Stomach smooth muscle (tissue), 2 donors: ENCODE measurements around the gene HUWE1.

Source experiments
- H3K27ac ChIP-seq: one replicate; pipeline ENCODE4 v1.7.0; 2013; ENCODE audit warnings: mild to moderate bottlenecking, low read length, inconsistent platforms
- H3K27me3 ChIP-seq, 2 donors: one replicate each; pipeline ENCODE4 v1.7.0; 2013; ENCODE audit warnings: low read length in 2 of 2; ENCODE audit not compliant: insufficient read depth in 2 of 2, control insufficient read depth in 1 of 2
- H3K36me3 ChIP-seq, 2 donors: one replicate each; pipeline ENCODE4 v1.7.0; 2013; ENCODE audit warnings: low read length in 2 of 2; ENCODE audit not compliant: control insufficient read depth in 2 of 2, insufficient read depth in 2 of 2
- H3K4me1 ChIP-seq: one replicate; pipeline ENCODE4 v1.7.0; 2013; ENCODE audit warnings: low read length; ENCODE audit not compliant: control insufficient read depth, insufficient read depth
- H3K4me3 ChIP-seq, 2 donors: one replicate each; pipeline ENCODE4 v1.7.0; 2013; ENCODE audit warnings: low read length in 2 of 2
- H3K9ac ChIP-seq, 2 donors: one replicate each; pipeline ENCODE4 v1.7.0; 2013; ENCODE audit warnings: low read length in 2 of 2, mild to moderate bottlenecking in 1 of 2
- H3K9me3 ChIP-seq, 2 donors: one replicate each; pipeline ENCODE4 v1.7.0; 2013; ENCODE audit warnings: low read length in 2 of 2; ENCODE audit not compliant: control insufficient read depth in 2 of 2
- donor health status: healthy.
- donor health status: Pancreatic carcinoma.

The HUWE1 gene

DNA sequence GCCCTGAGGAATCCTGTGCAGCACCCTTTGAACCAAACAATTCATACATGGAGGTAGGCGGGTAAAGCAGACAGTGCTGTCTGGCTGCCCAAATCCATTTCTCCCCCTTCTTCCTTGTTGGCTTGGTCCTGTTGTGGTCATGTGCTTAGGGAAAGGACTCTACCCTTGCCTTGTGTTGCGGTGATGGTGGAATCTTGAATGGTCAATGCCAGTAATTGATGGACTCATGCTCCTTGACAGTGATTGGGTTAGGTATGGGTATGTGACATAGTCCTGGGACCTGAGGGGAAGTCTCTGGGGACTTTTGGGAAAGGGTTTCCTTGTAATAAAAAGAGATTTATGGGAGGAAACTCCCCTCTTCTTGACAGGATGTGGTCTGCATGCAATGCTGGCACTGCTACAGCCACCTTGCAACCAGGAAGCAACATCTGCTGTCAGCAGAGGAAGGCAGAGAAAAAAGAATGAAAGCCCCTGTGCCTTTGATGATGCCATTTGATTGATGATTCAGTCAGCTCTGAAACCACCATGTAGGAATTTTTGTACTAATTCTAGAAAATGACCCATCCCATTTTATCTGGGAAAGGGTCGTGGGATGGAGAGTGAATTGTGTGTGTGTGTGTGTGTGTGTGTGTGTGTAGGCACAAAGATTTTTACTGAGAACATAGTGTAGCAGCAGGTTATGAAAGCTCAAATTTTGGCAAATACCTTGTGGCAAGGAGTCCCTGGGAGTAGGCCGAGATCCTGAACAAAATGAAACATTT is 30.0 kb upstream of the HUWE1 start:
- H3K27ac ChIP-seq: no peak overlapping the region
- no peak overlapping the region for H3K9ac ChIP-seq
- H3K4me1 ChIP-seq: no peaks in the 10 kb centered on the region
- no peak overlapping the region for H3K4me3 ChIP-seq
- H3K36me3 ChIP-seq: no peaks in the 10 kb centered on the region
- peaks cover 0 to 7% of the 10 kb centered on the region in 2 donors for H3K27me3 ChIP-seq
- no peaks in the 10 kb centered on the region for H3K9me3 ChIP-seq

DNA sequence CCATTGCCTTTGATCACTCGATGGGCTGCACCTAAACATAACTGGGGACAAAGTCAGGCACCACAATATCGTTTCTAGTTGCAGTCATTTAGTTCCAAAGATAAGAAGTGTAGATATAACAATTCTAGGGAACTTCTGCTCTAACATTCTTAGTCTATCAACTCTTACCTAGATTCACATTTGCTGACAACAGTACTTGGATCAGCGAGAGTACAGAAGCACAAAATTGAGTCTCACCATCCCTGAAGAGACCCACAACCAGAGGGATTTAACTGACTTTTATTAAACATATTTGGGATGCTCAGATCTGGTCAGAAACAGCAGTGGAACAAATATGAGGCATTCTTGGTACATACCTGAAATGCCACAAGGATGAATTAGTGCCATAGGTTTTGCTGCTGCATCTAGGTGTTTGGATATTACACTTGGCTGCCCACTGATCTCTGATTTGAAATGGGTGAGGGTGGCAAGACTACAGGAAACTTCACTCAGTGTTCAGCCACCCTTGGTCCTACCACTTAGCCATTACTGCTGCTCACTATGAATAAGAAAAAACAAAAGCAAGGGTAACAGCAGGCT is 28.9 kb upstream of the HUWE1 start:
- Histone ChIP-seq H3K9me3 (no peaks in the 10 kb centered on the region), H3K36me3 (no peaks in the 10 kb centered on the region), H3K9ac (no peak overlapping the region), H3K27ac (no peak overlapping the region), H3K27me3 (peaks cover 0 to 7% of the 10 kb centered on the region in 2 donors), H3K4me1 (no peaks in the 10 kb centered on the region), H3K4me3 (no peak overlapping the region)

DNA sequence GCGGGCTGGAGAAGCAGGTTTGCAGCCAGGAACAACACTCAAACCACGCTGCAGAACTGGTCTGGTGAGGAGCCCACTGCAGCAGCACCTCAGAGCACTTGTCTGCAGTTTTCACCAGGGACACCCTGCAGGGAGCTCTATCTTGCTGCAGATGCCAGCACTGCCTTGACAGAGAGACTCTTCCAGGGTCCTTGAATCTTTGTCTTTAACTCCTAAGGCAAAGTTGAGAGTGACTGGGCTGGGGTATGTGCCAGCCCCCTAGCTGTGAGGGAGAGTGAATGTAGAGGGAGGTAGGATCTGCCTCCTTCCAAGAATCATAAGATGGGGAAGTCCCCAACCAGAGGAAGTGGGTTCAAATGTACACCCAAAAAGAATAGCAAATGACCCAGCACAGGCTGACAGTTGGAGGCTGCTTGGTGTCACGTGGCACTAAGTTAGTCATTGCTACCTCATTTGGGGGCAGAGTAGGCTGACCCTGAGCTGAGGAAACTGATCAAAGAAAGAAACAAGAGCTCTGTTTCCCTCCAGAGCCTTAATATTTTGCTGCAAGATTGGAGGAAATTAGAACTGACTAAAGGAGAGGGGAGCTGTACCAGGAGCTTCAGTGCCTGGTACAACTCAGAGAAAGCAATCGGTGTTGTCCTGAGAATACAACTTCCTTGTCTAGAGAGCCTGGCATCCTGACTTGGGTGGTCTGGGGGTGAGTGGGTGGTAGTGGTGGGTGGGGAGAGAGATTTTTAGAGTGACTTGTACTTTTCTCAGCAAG is 28.2 kb upstream of the HUWE1 start:
- no peak overlapping the region for H3K27ac ChIP-seq
- no peak overlapping the region for H3K9ac ChIP-seq
- H3K4me3 ChIP-seq: no peak overlapping the region
- H3K9me3 ChIP-seq: no peaks in the 10 kb centered on the region
- peaks cover 0 to 7% of the 10 kb centered on the region in 2 donors for H3K27me3 ChIP-seq
- no peaks in the 10 kb centered on the region for H3K36me3 ChIP-seq
- H3K4me1 ChIP-seq: no peaks in the 10 kb centered on the region

DNA sequence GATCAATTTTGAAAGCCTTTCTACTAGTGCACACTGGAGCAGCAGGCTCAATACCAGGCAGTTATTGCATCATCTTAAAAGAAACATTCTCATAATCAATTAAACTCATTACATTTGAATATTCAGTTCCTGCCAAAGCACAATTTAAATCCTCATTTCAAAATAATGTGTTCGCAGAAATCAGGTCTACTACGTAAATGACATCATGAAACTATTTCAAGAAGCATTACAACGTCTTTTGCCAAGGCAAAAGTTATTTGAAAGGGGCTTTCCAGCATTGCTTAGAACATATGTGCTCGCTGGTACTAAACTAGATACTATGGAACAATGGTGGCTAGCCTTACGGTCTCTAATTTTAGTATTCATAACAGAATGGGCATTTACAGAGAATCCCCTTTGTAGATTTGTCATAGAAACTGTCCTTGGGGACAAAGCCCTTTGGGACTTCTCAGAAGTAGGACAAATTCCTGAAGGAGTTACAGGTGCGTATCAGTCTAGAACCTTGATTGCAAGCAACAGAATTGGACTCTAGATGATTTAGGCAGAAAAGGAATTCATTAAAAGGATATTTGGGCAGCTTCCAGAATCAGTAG is 27.6 kb upstream of the HUWE1 start:
- Histone ChIP-seq H3K4me3 (no peak overlapping the region), H3K9ac (no peak overlapping the region)

DNA sequence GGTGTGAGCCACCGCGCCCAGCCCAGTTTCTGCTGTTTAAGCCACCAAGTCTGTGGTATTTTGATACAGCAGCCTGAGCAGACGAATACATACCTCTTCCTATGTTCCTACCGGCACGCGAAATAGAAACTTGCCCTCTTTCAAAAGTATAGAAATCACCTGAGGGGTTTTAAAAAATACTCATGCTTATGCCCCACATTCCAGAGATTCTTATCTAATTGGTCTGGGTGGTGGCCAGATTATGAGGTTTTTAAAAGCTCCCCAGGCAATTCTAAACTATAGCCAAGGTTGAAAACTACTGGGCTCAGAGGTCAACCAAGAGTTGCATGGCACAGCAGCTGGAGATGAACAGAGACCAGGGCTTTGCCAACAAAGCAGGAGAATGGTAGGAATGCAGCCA is 24.9 kb upstream of the HUWE1 start:
- Histone ChIP-seq H3K4me1 (no peaks in the 10 kb centered on the region), H3K9ac (no peak overlapping the region), H3K9me3 (no peaks in the 10 kb centered on the region), H3K36me3 (no peaks in the 10 kb centered on the region), H3K27ac (no peak overlapping the region), H3K4me3 (no peak overlapping the region), H3K27me3 (peaks cover 0 to 7% of the 10 kb centered on the region in 2 donors)

More for the DNA sequence above, 27.6 kb upstream of the HUWE1 start:
- Histone ChIP-seq H3K36me3 (no peaks in the 10 kb centered on the region), H3K4me1 (no peaks in the 10 kb centered on the region), H3K27me3 (peaks cover 0 to 7% of the 10 kb centered on the region in 2 donors), H3K9me3 (no peaks in the 10 kb centered on the region), H3K27ac (no peak overlapping the region)

DNA sequence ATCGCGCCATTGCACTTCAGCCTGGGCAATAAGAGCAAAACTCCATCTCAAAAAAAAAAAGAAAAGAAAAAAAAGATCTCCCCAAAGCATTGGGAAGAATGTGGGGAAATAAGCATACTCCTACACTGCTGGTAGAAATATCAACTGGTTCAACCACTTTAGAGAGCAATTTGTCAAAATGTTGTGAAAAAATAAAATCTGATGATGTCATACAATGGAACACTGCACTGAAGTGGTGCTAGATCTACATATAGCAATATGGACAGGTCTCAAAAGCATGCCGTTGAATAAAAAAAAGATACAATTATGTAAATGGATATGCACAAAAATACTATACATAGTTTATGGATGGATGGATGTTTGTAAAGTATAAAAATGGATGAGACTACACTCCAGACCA is 18.3 kb upstream of the HUWE1 start:
- H3K9ac ChIP-seq: no peak overlapping the region

DNA sequence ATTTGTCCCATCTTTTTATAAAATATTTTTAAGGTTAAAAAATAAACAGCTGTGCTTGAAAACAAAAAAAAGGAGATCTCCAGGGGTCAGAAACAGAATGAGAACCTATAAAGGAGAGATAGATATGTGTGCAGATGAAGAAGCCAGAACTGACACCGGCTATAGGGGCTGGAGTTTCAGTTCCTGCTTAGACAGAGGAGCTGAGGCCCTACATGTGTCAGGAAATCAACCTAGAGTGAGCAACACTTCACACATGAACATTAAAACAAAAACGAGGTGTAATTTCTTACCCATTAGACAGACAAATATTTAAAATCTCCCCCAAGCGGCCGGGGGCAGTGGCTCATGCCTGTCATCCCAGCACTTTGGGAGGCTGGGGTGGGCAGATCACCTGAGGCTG is 17.8 kb upstream of the HUWE1 start:
- no peaks in the 10 kb centered on the region for H3K9me3 ChIP-seq
- no peak overlapping the region for H3K9ac ChIP-seq
- no peak overlapping the region for H3K4me3 ChIP-seq

More for the DNA sequence above, 18.3 kb upstream of the HUWE1 start:
- H3K36me3 ChIP-seq: no peaks in the 10 kb centered on the region
- H3K27me3 ChIP-seq: no peaks in the 10 kb centered on the region
- H3K4me3 ChIP-seq: no peak overlapping the region
- no peaks in the 10 kb centered on the region for H3K4me1 ChIP-seq
- H3K27ac ChIP-seq: no peak overlapping the region
- H3K9me3 ChIP-seq: no peaks in the 10 kb centered on the region

DNA sequence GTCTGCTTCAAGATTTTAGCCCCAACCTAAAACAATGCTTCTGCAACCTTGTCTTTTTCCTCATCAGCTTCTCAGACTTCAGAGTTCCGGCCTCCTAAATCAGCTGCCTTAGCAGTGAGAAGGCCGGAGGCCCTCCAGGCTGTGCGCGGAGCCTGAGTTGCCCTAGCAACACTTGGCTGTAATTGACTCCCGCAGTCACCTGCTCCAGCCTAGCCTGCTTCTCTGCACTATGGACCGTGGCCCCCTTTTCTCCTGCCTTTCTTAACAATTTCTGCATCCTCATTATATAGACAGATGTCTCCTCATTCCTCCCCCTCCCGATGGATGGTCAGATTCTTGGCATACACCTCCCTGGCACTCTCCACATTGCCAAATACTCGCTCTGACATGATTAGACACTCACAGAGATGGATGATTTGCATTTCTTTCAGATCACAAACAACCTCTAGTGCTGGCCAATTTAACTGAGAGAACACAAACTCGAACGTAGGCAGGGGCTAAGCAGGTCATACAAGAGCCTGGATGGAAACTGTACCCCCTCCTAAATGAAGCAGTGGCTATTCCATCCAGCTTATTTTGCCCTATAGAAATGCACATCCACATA is 9.5 kb upstream of the HUWE1 start:
- Histone ChIP-seq H3K4me1 (no peaks in the 10 kb centered on the region), H3K4me3 (no peak overlapping the region), H3K27me3 (peaks cover 0 to 5% of the 10 kb centered on the region in 2 donors), H3K36me3 (no peaks in the 10 kb centered on the region), H3K9ac (no peak overlapping the region), H3K27ac (no peak overlapping the region), H3K9me3 (no peaks in the 10 kb centered on the region)

More for the DNA sequence above, 17.8 kb upstream of the HUWE1 start:
- no peaks in the 10 kb centered on the region for H3K36me3 ChIP-seq
- H3K27ac ChIP-seq: no peak overlapping the region
- H3K27me3 ChIP-seq: no peaks in the 10 kb centered on the region
- no peaks in the 10 kb centered on the region for H3K4me1 ChIP-seq

DNA sequence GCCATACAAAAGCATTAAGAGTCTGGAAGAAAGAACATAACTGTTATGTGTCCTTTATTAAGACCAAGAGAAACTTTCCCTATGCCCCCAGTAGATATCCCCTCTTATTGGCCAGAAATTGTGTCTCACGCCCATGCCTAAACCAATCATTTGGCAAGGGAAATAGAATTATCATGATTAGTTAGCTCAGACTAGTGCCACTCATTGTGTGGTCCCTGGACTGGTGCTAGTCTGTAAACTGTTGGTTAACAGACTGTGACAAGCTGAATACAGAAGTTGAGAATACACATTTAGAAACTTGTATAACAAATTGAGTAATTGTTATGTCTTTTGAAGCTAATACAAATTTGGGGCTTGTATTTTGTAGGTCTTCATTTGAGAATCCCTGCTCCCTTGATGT is 8.1 kb upstream of the HUWE1 start:
- Histone ChIP-seq H3K9ac (no peak overlapping the region), H3K36me3 (no peaks in the 10 kb centered on the region), H3K4me3 (no peak overlapping the region), H3K27ac (no peak overlapping the region), H3K4me1 (no peaks in the 10 kb centered on the region), H3K9me3 (no peaks in the 10 kb centered on the region), H3K27me3 (peaks cover 0 to 5% of the 10 kb centered on the region in 2 donors)

DNA sequence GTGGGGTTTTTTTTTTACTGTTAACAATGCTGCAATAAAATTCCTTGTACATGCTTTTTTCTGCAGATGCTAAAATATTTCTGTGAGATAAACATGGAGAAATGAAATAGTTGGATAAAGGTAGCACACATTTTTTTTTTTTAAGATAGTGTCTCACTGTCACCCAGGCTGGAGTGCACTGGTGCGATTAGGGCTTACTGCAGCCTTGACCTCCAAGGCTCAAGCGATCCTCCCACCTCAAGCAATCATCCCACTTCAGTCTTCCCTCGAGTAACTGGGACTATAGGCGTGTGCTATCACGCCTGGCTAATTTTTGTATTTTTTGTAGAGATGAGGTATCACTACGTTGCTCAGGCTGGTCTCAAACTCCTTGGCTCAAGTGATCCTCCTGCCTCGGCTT is 1.8 kb upstream of the HUWE1 start:
- H3K4me3 ChIP-seq: no peak overlapping the region
- H3K9me3 ChIP-seq: no peaks in the 10 kb centered on the region
- H3K27me3 ChIP-seq: no peaks in the 10 kb centered on the region
- H3K4me1 ChIP-seq: peaks cover 5% of the 10 kb centered on the region
- no peak overlapping the region for H3K27ac ChIP-seq
- H3K9ac ChIP-seq: no peak overlapping the region
- H3K36me3 ChIP-seq: no peaks in the 10 kb centered on the region
